Transverse colon (tissue), 4 donors: Measurements from ENCODE around the gene DIPK1B. TPM values are rescaled to one million over a fixed set of nuclear protein-coding genes. Genes with fewer than 3 reads are reported as not detected.
A peak's percentile ranks its signal among the peaks of the same experiment; 100 is the strongest.

Experiments
- DNase-seq: peaks from one replicate; pipeline ENCODE4 v3.0.0-alpha.2; 2019
- H3K27ac ChIP-seq, 4 donors: fragments of 200-600 bp; sonication (generic); 2 replicates each; pipeline ENCODE4 v1.5.1; 2016 to 2018; ENCODE audit warnings: inconsistent platforms in 4 of 4
- H3K27me3 ChIP-seq: fragments of 200-600 bp; sonication (generic); 2 replicates; pipeline ENCODE4 v1.5.1; 2017; ENCODE audit warnings: inconsistent platforms
- H3K36me3 ChIP-seq, 4 donors: fragments of 200-600 bp; sonication (generic); 2 replicates each; pipeline ENCODE4 v1.5.1; 2017 to 2019; ENCODE audit warnings: inconsistent platforms in 4 of 4
- H3K4me1 ChIP-seq, 4 donors: fragments of 200-600 bp; sonication (generic); 2 replicates each; pipeline ENCODE4 v1.5.1; 2017 to 2020; ENCODE audit warnings: inconsistent platforms in 4 of 4
- H3K4me3 ChIP-seq, 4 donors: fragments of 200-600 bp; sonication (generic); 1 replicate in 1 of 4; 2 replicates in 3 of 4; pipeline versions ENCODE4 v1.5.1 to v1.6.1; 2017 to 2019; ENCODE audit warnings: inconsistent platforms in 4 of 4
- H3K9me3 ChIP-seq, 2 donors: fragments of 200-600 bp; sonication (generic); 2 replicates each; pipeline ENCODE4 v1.5.1; 2017 to 2019; ENCODE audit warnings: inconsistent platforms in 2 of 2
- CTCF ChIP-seq, 5 experiments: fragments of 200-600 bp in 3 of 5; fragments of 450-650 bp in 2 of 5; sonication (generic) in 3 of 5; IDR thresholded peaks; 1 replicate in 2 of 5; 2 replicates in 3 of 5; pipeline ENCODE4 v1.5.1; 2016 to 2017; ENCODE audit warnings: antibody characterized with exemption in 5 of 5, inconsistent platforms in 3 of 5, mild to moderate bottlenecking in 2 of 5, moderate library complexity in 1 of 5
- EP300 ChIP-seq: sonication (generic); formaldehyde crosslinking; IDR thresholded peaks from one replicate; pipeline ENCODE4 v1.6.1; 2017; ENCODE audit warnings: antibody characterized with exemption, low read depth
- POLR2A ChIP-seq: fragments of 450-650 bp; IDR thresholded peaks from one replicate; pipeline ENCODE4 v1.6.1; 2016; ENCODE audit warnings: antibody characterized with exemption, mild to moderate bottlenecking, moderate library complexity
- POLR2AphosphoS5 ChIP-seq, 3 donors: sonication (generic); formaldehyde crosslinking; IDR thresholded peaks; one replicate each; pipeline ENCODE4 v1.6.1; 2016; ENCODE audit warnings: antibody characterized with exemption in 3 of 3
- WGBS, 2 donors: methylation state at CpG; one replicate each; pipeline ENCODE4 v1.1.5; 2018; ENCODE audit warnings: low coverage in 1 of 2; 5-methylcytosine and 5-hydroxymethylcytosine counted together
- in situ Hi-C, 4 donors: fragments of 200-750 bp; cut with MboI; loops; one replicate each; pipeline versions ENCODE4 v1.15.0 to v1.15.1; 2017; ENCODE audit warnings: low sequenced_read_pairs in 3 of 4, low pct_ligation_motif_present in 1 of 4, low pct_unique_long_range_greater_than_20kb in 1 of 4
- intact Hi-C: fragments of 100-400 bp; cut with DNase I; formaldehyde crosslinking; loops from one replicate; pipeline ENCODE4 v1.15.1; 2023; ENCODE audit warnings: low total_unique reads
- total RNA-seq, 4 donors: library from RNA; depleted of rRNA; stranded (reverse); fragments of >200 nt; gene quantifications; one replicate each; pipeline ENCODE4 v1.1.0, GENCODE V29; 2016

The DIPK1B gene
- 10 to 100 TPM in 1 of 4 donors, 1 to 10 TPM in 3; 3.5 to 12.3 (median 3.9) TPM for total RNA-seq

GRCh38 chr9:136711751-136712689, at the start of gene DIPK1B:
Gene DIPK1B, plus strand, starts transcription at chr9:136712572. Its CDS starts 94 bp downstream, at chr9:136712666.
- intact Hi-C loops = no loop called here
- Histone ChIP-seq H3K27ac (peak within 1 kb of the TSS; percentile 20 to 72 (median 54)), H3K4me1 (peaks cover 9 to 15% (median 13%) of the 10 kb centered on the region in 4 donors), H3K9me3 (no peaks in the 10 kb centered on the region), H3K27me3 (peaks cover 71% of the 10 kb centered on the region), H3K4me3 (peak within 1 kb of the TSS; percentile 30 to 54 (median 42)), H3K36me3 (no peaks in the 10 kb centered on the region)
- in situ Hi-C loops = no loop called here
- TF ChIP-seq POLR2AphosphoS5 (IDR thresholded peaks at IDR 0.05) (no peak), EP300 (no peak), POLR2A (no peak), CTCF (IDR thresholded peaks at IDR 0.05) (no peak)
- no peak for DNase-seq
- 2% methylated on average over 15 of the region's 119 CpGs; no CpG with 5 or more reads in 1 of the 2 donors for whole genome bisulfite sequencing, 2 donors

GRCh38 chr9:136662656-136663581, 49.5 kb upstream of the DIPK1B start, which contains the start of gene EGFL7:
Gene EGFL7, plus strand, starts transcription at chr9:136662916. Its CDS starts 5,367 bp downstream, at chr9:136668283.
- in situ Hi-C loops = no loop called here

GRCh38 chr9:136664000-136664915, 48.1 kb upstream of the DIPK1B start:
- peak overlapping the region in 3 of 4 donors; percentile 21 to 49 (median 39) for H3K4me3 ChIP-seq
- no peaks in the 10 kb centered on the region for H3K9me3 ChIP-seq
- 52 to 75% methylated on average over 4 to 22 of the region's 27 CpGs for WGBS, 2 donors
- TF ChIP-seq POLR2AphosphoS5 (IDR thresholded peaks at IDR 0.05) (no peak), EP300 (no peak), POLR2A (no peak), CTCF (IDR thresholded peaks at IDR 0.05) (no peak)
- peaks cover 93% of the 10 kb centered on the region for H3K27me3 ChIP-seq
- H3K27ac ChIP-seq = peak overlapping the region; percentile 21 to 53 (median 51)
- H3K36me3 ChIP-seq = no peaks in the 10 kb centered on the region
- in situ Hi-C loops = no loop called here
- H3K4me1 ChIP-seq = peaks cover 4 to 9% (median 6%) of the 10 kb centered on the region in 4 donors
- no peak for DNase-seq
- intact Hi-C loops = no loop called here

More at GRCh38 chr9:136662656-136663581, 49.5 kb upstream of the DIPK1B start, which contains the start of gene EGFL7:
- no peaks in the 10 kb centered on the region for H3K9me3 ChIP-seq
- no peaks in the 10 kb centered on the region for H3K36me3 ChIP-seq
- TF ChIP-seq POLR2A (peak; percentile 51), EP300 (peak; percentile 24), CTCF (IDR thresholded peaks at IDR 0.05) (no peak), POLR2AphosphoS5 (IDR thresholded peaks at IDR 0.05) (peak; percentile 60 to 79 (median 70))
- H3K4me1 ChIP-seq = peaks cover 4 to 12% (median 6%) of the 10 kb centered on the region in 4 donors
- DNase-seq = no peak
- peak within 1 kb of the TSS; percentile 21 to 63 (median 51) for H3K27ac ChIP-seq
- WGBS, 2 donors = 58% methylated on average over 27 of the region's 38 CpGs; no CpG with 5 or more reads in 1 of the 2 donors
- peaks cover 93% of the 10 kb centered on the region for H3K27me3 ChIP-seq
- peak within 1 kb of the TSS in 3 of 4 donors; percentile 7 to 49 (median 13) for H3K4me3 ChIP-seq
- intact Hi-C loops = no loop called here
